ENCODE measurements around the gene DEXI.

DNA sequence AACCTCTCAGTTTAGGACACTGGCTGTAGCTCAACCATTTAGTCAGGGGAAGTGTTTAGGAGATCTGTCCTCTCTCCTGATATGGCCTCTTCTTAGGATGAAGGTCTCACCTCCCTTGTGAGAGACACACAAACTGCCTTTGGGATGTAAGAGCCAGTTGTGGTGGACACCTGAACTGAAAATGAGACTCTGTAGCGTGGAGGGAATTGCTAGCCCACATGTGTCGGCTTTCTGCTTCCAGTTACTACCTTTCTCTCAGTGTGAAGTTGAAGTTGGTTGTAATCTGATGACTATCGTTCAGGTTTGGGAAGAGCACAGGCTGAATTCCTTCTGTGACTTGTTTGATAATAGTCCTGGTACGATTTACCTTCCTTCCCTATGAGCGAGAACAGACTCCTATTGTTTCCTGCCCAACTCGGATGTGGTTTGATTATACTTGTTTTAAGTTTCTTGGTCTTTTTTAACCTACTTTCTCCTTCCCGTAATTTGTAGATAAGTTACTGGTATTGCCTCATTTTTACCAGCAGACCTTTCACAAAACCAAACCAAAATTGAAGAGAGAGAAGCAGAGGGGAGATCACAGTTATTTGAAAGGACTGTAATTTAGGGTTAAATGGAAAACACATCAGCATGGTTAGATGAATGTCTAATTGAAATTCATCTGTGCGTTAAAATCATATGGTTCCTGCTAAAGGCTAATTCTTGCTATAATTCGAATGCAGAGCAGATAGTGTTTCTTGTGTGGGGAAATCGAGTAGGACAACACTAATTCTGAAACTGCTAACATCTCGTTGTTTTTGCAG, 45.3 kb upstream of the DEXI start:
- TF ChIP-seq PAX5 (IDR thresholded peaks at IDR 0.05; ENCODE audit: insufficient read depth, low read length, severe bottlenecking) (no peak), SPI1 (IDR thresholded peaks at IDR 0.05; ENCODE audit: low read depth, low read length) (no peak), POLR2AphosphoS5 (IDR thresholded peaks at IDR 0.05; ENCODE audit: low read depth, low read length) (no peak), POLR2A (IDR thresholded peaks at IDR 0.05; ENCODE audit: low read depth, low read length) (no peak)

Measured in GM12891 (cell line).